ENCODE data around the gene CHST13.

DNA sequence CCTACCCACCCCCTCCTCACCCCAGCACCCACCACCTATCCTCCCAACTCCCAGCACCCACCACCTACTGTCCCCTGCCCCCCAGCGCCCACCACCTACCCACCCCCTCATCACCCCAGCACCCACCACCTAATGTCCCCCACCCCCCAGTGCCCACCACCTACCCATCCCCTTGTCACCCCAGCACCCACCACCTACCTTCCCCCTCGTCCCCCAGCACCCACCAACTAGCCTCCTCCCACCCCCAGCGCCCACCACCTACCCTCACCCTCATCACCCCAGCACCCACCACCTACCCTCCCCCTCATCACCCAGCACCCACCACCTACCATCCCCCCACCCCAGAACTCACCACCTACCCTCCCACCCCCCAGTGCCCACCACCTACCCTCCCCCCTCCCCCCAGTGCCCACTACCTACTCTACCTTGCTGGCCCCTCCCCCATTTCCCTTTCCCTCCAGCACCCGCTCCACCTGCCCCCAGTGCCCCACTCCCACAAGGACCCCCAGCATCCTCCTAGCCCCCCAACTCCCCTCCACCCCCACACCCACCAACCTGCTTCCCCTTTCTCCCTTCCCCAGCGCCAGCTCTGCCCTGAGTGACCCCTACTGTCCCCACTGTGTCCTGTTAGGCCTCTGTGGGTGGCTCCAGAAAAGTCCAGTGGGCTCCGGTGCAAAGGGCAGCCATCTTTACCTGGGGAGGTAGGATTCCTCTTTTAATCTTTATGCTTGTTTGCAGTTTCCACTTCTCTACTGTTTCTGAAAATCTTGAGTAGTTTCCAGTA, 7.6 kb upstream of the CHST13 start:
- TF ChIP-seq CTCF (conservative IDR thresholded peaks at IDR 0.05 in 1 of 2, IDR thresholded peaks at IDR 0.05 in 1 of 2; ENCODE audit: extremely low read depth in 1 of 2, insufficient read depth in 1 of 2, low read depth in 1 of 2, low read length in 2 of 2) (no peak), EZH2 (IDR thresholded peaks at IDR 0.05; ENCODE audit: borderline replicate concordance, low read length) (no peak)
